GM18505 (cell line): ENCODE measurements around the gene FPGT.
"Not testable (repeated sequence)": the region's sequence is repeated elsewhere in the genome, so short reads cannot be mapped to it uniquely, and the experiment has no call there.

ENCODE experiments used
- ATAC-seq: cut with Tn5 transposase; IDR thresholded peaks from one replicate; pipeline ENCODE4 v1.9.1; 2021; ENCODE audit not compliant: unreplicated experiment
- POLR2A ChIP-seq: IDR thresholded peaks from 4 replicates; pipeline ENCODE4 v1.6.1; 2011; ENCODE audit warnings: borderline replicate concordance; ENCODE audit not compliant: insufficient read depth, insufficient read length; ENCODE audit errors: extremely low read depth

Gene FPGT

DNA sequence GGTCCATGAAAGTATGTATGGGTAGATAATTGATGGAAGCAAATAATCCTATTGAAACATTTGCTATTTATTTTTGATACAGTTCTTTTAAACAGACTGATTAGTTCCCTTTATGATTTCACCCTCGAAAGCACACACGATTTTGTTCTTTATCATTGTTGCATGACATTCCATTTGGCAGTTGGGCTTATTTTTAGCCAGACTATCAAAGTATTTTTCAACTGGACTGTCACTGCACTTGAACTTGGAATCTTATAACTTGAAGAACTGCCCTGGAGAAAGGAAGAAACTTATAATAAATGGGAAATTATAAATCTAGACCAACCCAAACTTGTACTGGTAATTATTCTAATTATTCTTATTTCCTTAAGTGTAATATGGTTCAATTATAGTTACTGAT, 37.1 kb downstream of the FPGT start, which contains the start of gene TNNI3K:
Gene TNNI3K, plus strand, starts transcription at position 235 of the 400 bp plus-strand sequence. Its CDS starts 65 bp downstream, at position 300.
- ATAC-seq, result no peak
- TF ChIP-seq POLR2A, result no peak

DNA sequence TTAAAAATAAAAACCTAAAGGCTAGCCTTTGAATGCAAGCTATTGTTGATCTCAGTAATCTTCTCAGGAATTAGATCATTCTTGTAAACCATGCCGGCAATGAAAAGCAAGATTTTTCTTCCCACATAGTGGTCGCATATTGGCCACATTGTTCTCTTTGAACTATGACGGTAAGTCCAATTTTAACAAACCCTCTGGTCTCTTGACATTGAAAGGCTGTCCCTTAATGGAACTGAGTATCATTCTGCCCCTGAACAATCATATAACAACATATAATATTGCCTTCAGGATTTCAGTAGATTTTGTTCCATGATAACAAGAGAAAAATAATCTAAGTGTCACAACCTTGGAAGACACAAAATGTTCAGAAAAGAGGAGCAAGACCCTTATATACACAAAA, 38.4 kb downstream of the FPGT start:
- no peak for ATAC-seq
- TF ChIP-seq POLR2A, result no peak

GRCh38 chr1:74237035-74237434, 39.0 kb downstream of the FPGT start:
- ATAC-seq, result no peak

DNA sequence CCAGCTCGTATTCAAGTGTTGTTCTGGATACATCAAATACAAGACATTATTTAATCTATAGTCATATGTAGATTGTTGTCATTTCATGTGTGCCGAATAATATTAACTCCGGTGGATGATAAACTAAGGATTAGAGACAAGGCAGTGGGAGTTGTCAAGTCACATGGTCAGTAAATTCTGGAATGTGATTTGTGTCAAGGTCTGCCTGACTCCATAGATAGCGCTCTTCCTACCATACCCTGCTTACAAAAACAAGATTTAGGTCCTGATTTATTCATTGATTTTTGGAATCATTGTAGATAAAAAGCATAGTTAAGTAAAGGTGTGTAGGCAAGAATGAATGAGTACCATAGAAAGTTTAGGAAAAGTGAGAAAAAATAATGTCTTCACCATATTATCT, 39.7 kb downstream of the FPGT start:
- TF ChIP-seq POLR2A, result no peak
- no peak for ATAC-seq

More at GRCh38 chr1:74237035-74237434, 39.0 kb downstream of the FPGT start:
- no peak for TF ChIP-seq POLR2A

DNA sequence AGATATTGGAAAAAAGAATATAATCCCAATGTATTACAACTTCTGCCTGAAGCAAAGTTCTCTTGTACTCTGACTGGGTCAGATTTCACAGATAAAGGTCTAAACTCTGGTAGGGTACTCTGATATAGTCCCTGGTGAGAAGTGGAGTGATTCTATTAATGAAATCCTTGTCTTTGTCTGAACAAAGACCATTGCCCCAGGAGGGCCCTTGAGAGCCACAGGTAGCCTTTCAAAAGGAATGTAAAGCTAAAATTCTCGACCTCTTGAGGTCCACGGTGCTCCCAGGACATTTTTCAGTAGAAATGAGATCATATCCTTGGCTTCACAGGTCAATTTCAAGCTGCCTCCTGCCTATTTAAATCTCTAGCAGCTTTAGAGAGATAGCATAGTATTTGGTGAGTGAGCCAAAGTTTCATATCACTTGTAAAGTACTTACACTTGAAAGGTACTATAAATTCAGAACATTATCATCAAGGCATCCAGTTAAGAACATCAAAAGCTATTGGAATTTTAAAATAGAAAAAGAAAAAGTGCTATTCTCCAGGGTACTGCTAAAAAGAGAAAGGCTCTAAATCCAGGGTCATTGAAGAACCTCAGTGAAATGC, 47.2 kb downstream of the FPGT start:
- no peak for ATAC-seq
- TF ChIP-seq POLR2A, result no peak

DNA sequence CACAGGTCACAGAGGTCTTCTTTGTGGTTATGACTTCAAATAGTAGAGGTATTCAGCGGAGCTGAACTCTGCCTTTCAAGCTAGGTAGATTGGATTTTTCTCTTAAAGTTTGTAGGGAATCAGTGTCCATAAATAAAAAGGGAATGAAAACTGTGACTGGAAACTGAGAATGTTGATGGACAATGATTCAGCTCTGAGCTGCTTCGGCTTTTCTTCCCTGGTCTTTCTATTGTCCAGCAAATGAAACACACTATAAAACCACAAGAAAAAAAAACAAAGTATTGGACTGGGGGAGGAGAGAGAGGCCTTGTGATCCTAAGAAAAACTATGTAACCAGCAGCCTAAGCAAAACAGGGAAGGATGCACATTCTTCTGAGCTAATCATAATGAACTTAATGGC, 48.3 kb downstream of the FPGT start:
- ATAC-seq, result no peak
- no peak for TF ChIP-seq POLR2A

GRCh38 chr1:74247881-74248528, 50.0 kb downstream of the FPGT start:
- no peak for TF ChIP-seq POLR2A
- ATAC-seq, result no peak

GRCh38 chr1:74253243-74253824, 55.3 kb downstream of the FPGT start:
- ATAC-seq, result not testable (repeated sequence)
